PC-9 (cell line): ENCODE results near the gene CDYL2.

Source experiments
- CTCF ChIP-seq: fragments of 200-600 bp; sonication (generic); conservative IDR thresholded peaks from 2 replicates; pipeline ENCODE4 v1.6.1; 2017; ENCODE audit warnings: mixed run types, antibody characterized with exemption, mild to moderate bottlenecking, moderate library complexity
- EZH2 ChIP-seq: fragments of 200-600 bp; sonication (generic); IDR thresholded peaks from 2 replicates; pipeline ENCODE4 v1.8.0; 2017; ENCODE audit warnings: antibody characterized with exemption, low read depth

GRCh38 chr16:80837533-80838147 is 33.2 kb upstream of the CDYL2 start:
- TF ChIP-seq CTCF (no peak), EZH2 (no peak)
